PC-9 (cell line): ENCODE data around the gene GAD1. TPM values are rescaled to one million over a fixed set of nuclear protein-coding genes. Genes with fewer than 3 reads are reported as not detected.

ENCODE experiments used
- BruUV-seq: library from RNA; stranded (reverse); fragments of 400-500 nt; replicated peaks from 2 replicates; lab custom pipeline; 2021; lab: Mats Ljungman, UMichigan
- CTCF ChIA-PET: fragments of 300-600 bp; sonication (Branson Sonifier 250); formaldehyde crosslinking; loops from one replicate; lab custom pipeline; 2022; ENCODE audit warnings: antibody characterized with exemption; lab: Charles Lee
- POLR2A ChIA-PET: fragments of 300-600 bp; sonication (Branson Sonifier 250); formaldehyde crosslinking; loops from one replicate; lab custom pipeline; 2022; ENCODE audit warnings: antibody characterized with exemption; ENCODE audit not compliant: unreplicated experiment; lab: Charles Lee
- DNase-seq, 2 experiments: peaks; one replicate each; pipeline versions ENCODE4 v3.0.0 to v3.0.0-alpha.2; 2015 to 2022; ENCODE audit warnings: mixed read lengths in 1 of 2
- H2AFZ ChIP-seq: fragments of 200-600 bp; sonication (generic); 2 replicates; pipeline ENCODE4 v1.8.1; 2017; ENCODE audit warnings: antibody characterized with exemption
- H3F3A ChIP-seq: fragments of 200-600 bp; sonication (generic); 2 replicates; pipeline ENCODE4 v1.8.1; 2017; ENCODE audit warnings: antibody characterized with exemption, mild to moderate bottlenecking, low read depth; ENCODE audit not compliant: insufficient read depth
- H3K27ac ChIP-seq: fragments of 200-600 bp; sonication (generic); 2 replicates; pipeline ENCODE4 v1.6.1; 2016; ENCODE audit warnings: mixed run types
- H3K27me3 ChIP-seq: fragments of 200-600 bp; sonication (generic); 2 replicates; pipeline ENCODE4 v1.6.1; 2016; ENCODE audit warnings: low read depth, mixed run types; ENCODE audit not compliant: insufficient read depth
- H3K36me3 ChIP-seq: fragments of 200-600 bp; sonication (generic); 2 replicates; pipeline ENCODE4 v1.6.1; 2016; ENCODE audit warnings: low read depth, mixed run types
- H3K4me1 ChIP-seq: fragments of 200-600 bp; sonication (generic); replicated peaks from 2 replicates; pipeline ENCODE4 v1.6.1; 2016; ENCODE audit warnings: mixed run types; ENCODE audit not compliant: insufficient read depth
- H3K4me2 ChIP-seq: fragments of 200-600 bp; sonication (generic); 2 replicates; pipeline ENCODE4 v1.6.1; 2017; ENCODE audit warnings: mixed run types
- H3K4me3 ChIP-seq: fragments of 200-600 bp; sonication (generic); 2 replicates; pipeline ENCODE4 v1.6.1; 2016; ENCODE audit warnings: mixed run types
- H3K79me2 ChIP-seq: fragments of 200-600 bp; sonication (generic); 2 replicates; pipeline ENCODE4 v1.6.1; 2017; ENCODE audit warnings: low read depth, mixed run types
- H3K9me2 ChIP-seq: fragments of 200-600 bp; sonication (generic); 2 replicates; pipeline ENCODE4 v1.8.1; 2017; ENCODE audit warnings: mild to moderate bottlenecking; ENCODE audit not compliant: insufficient read depth
- H3K9me3 ChIP-seq: fragments of 200-600 bp; sonication (generic); 2 replicates; pipeline ENCODE4 v1.8.1; 2016; ENCODE audit warnings: low read depth; ENCODE audit not compliant: insufficient read depth
- H4K20me1 ChIP-seq: fragments of 200-600 bp; sonication (generic); 2 replicates; pipeline ENCODE4 v1.8.1; 2017; ENCODE audit not compliant: insufficient read depth
- CTCF ChIP-seq: fragments of 200-600 bp; sonication (generic); conservative IDR thresholded peaks from 2 replicates; pipeline ENCODE4 v1.6.1; 2017; ENCODE audit warnings: mixed run types, antibody characterized with exemption, mild to moderate bottlenecking, moderate library complexity
- EZH2 ChIP-seq: fragments of 200-600 bp; sonication (generic); IDR thresholded peaks from 2 replicates; pipeline ENCODE4 v1.8.0; 2017; ENCODE audit warnings: antibody characterized with exemption, low read depth
- intact Hi-C: fragments of 100-400 bp; cut with micrococcal nuclease; formaldehyde crosslinking; loops from one replicate; pipeline ENCODE4 v1.10.0; 2022; ENCODE audit not compliant: unreplicated experiment
- total RNA-seq: library from RNA; stranded (reverse); gene quantifications from 2 replicates; pipeline ENCODE4 v1.2.3, GENCODE V29; 2021

Gene GAD1
- total RNA-seq, 1 experiment from 2014 or later = 3.5 TPM

GRCh38 chr2:170840717-170841210, 24.1 kb downstream of the GAD1 start:
- no peaks in the 10 kb centered on the region; the same call in 1 of the 2 replicates for H3K4me1 ChIP-seq
- no peak overlapping the region for H2AFZ ChIP-seq
- no peaks in the 10 kb centered on the region for H3K9me3 ChIP-seq
- intact Hi-C loops = no loop called here
- H3K9me2 ChIP-seq = no peaks in the 10 kb centered on the region
- H3K79me2 ChIP-seq = no peaks in the 10 kb centered on the region
- no TSS peak for BruUV-seq
- no peaks in the 10 kb centered on the region for H4K20me1 ChIP-seq
- no peaks in the 10 kb centered on the region for H3K36me3 ChIP-seq
- TF ChIP-seq CTCF (no peak), EZH2 (no peak)
- H3K4me3 ChIP-seq = no peak overlapping the region
- H3F3A ChIP-seq = no peaks in the 10 kb centered on the region; the same call in 1 of the 2 replicates
- DNase-seq = no peak
- POLR2A ChIA-PET = no interaction called here
- no peak overlapping the region for H3K27ac ChIP-seq
- H3K27me3 ChIP-seq = no peaks in the 10 kb centered on the region
- CTCF ChIA-PET = no interaction called here
- no peak overlapping the region for H3K4me2 ChIP-seq

- no peak for DNase-seq
- no TSS peak for BruUV-seq
- CTCF ChIA-PET = no interaction called here
Observed at GRCh38 chr2:170842785-170843184, 26.1 kb downstream of the GAD1 start.

GRCh38 chr2:170843656-170844055, 27.0 kb downstream of the GAD1 start:
- H3F3A ChIP-seq = no peaks in the 10 kb centered on the region; the same call in 1 of the 2 replicates
- no peak overlapping the region for H2AFZ ChIP-seq
- H3K79me2 ChIP-seq = no peaks in the 10 kb centered on the region
- CTCF ChIA-PET = no interaction called here
- intact Hi-C loops = no loop called here
- no peaks in the 10 kb centered on the region for H3K36me3 ChIP-seq
- peak; percentile 17 to 64 for DNase-seq
- H3K4me1 ChIP-seq = no peaks in the 10 kb centered on the region; the same call in 1 of the 2 replicates
- POLR2A ChIA-PET = no interaction called here
- TF ChIP-seq EZH2 (no peak), CTCF (no peak)
- H3K4me3 ChIP-seq = no peak overlapping the region
- H3K9me3 ChIP-seq = no peaks in the 10 kb centered on the region
- no peak overlapping the region for H3K27ac ChIP-seq
- no peaks in the 10 kb centered on the region for H3K27me3 ChIP-seq
- no peaks in the 10 kb centered on the region for H3K9me2 ChIP-seq
- no peaks in the 10 kb centered on the region for H4K20me1 ChIP-seq
- no TSS peak for BruUV-seq
- H3K4me2 ChIP-seq = no peak overlapping the region

More at GRCh38 chr2:170842785-170843184, 26.1 kb downstream of the GAD1 start:
- no peaks in the 10 kb centered on the region; the same call in 1 of the 2 replicates for H3K4me1 ChIP-seq
- H4K20me1 ChIP-seq = no peaks in the 10 kb centered on the region
- no peak overlapping the region for H3K4me3 ChIP-seq
- H2AFZ ChIP-seq = no peak overlapping the region
- no peak overlapping the region for H3K4me2 ChIP-seq
- H3K9me2 ChIP-seq = no peaks in the 10 kb centered on the region
- no peaks in the 10 kb centered on the region for H3K79me2 ChIP-seq
- H3K27ac ChIP-seq = no peak overlapping the region
- H3K27me3 ChIP-seq = no peaks in the 10 kb centered on the region
- H3K36me3 ChIP-seq = no peaks in the 10 kb centered on the region
- no peaks in the 10 kb centered on the region; the same call in 1 of the 2 replicates for H3F3A ChIP-seq
- no peaks in the 10 kb centered on the region for H3K9me3 ChIP-seq
- POLR2A ChIA-PET = interaction anchor here (0.6 kb wide), 1 partner anchor 43 kb away, joined by 4 read pairs; no protein-coding TSS in a partner anchor
- intact Hi-C loops = no loop called here
- TF ChIP-seq EZH2 (no peak), CTCF (no peak)
